ENCODE results near the gene PRKCH.

PRKCH gene

GRCh38 chr14:61326847-61327246 is 5.5 kb downstream of the PRKCH start:
- no peak for TF ChIP-seq CTCF (IDR thresholded peaks at IDR 0.05; ENCODE audit: low read depth, low read length, missing control alignments)
- no peak for DNase-seq (ENCODE audit: extremely low read depth, low read depth)
- H3K4me3 ChIP-seq (replicated peaks; ENCODE audit: low read depth, low read length), result no peak overlapping the region

- DNase-seq (ENCODE audit: extremely low read depth, low read depth), result no peak
- no peak for TF ChIP-seq CTCF (IDR thresholded peaks at IDR 0.05; ENCODE audit: low read depth, low read length, missing control alignments)
- H3K4me3 ChIP-seq (replicated peaks; ENCODE audit: low read depth, low read length), result no peak overlapping the region
Measured at GRCh38 chr14:61328626-61329262, 7.4 kb downstream of the PRKCH start.

- no peak overlapping the region for H3K4me3 ChIP-seq (replicated peaks; ENCODE audit: low read depth, low read length)
- DNase-seq (ENCODE audit: extremely low read depth, low read depth), result no peak
- no peak for TF ChIP-seq CTCF (IDR thresholded peaks at IDR 0.05; ENCODE audit: low read depth, low read length, missing control alignments)
Measured at GRCh38 chr14:61329478-61330051, 8.2 kb downstream of the PRKCH start.

GRCh38 chr14:61330511-61330910 is 9.1 kb downstream of the PRKCH start:
- TF ChIP-seq CTCF (IDR thresholded peaks at IDR 0.05; ENCODE audit: low read depth, low read length, missing control alignments), result no peak
- no peak overlapping the region for H3K4me3 ChIP-seq (replicated peaks; ENCODE audit: low read depth, low read length)
- DNase-seq (ENCODE audit: extremely low read depth, low read depth), result no peak

- no peak for DNase-seq (ENCODE audit: extremely low read depth, low read depth)
- H3K4me3 ChIP-seq (replicated peaks; ENCODE audit: low read depth, low read length), result no peak overlapping the region
- no peak for TF ChIP-seq CTCF (IDR thresholded peaks at IDR 0.05; ENCODE audit: low read depth, low read length, missing control alignments)
Measured at GRCh38 chr14:61331992-61332657, 10.7 kb downstream of the PRKCH start.

GRCh38 chr14:61332658-61333029 is 11.3 kb downstream of the PRKCH start:
- no peak for TF ChIP-seq CTCF (IDR thresholded peaks at IDR 0.05; ENCODE audit: low read depth, low read length, missing control alignments)
- DNase-seq (ENCODE audit: extremely low read depth, low read depth), result no peak
- H3K4me3 ChIP-seq (replicated peaks; ENCODE audit: low read depth, low read length), result no peak overlapping the region
